ENCODE results near the gene DECR2.

DNA sequence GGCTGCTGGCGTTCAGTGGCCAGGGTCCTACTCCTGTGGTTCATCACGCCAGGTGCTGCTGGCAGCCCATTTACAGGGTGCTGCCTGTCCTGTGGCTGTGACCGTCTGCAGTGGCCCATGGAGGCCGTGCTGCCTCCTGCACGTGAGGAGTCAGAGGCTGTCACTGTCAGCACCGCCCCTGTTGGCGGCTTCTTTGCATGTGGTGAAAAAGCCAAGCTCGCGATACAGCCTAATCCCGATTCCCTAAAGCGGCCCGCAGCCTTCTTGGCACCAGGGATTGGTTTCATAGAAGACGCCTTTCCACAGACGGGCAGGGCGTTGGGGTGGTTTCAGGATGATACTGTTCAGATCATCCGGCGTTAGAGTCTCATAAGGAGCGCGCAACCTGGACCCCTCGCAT lies 59.1 kb downstream of the DECR2 start:
- TF ChIP-seq, protein P1, sequence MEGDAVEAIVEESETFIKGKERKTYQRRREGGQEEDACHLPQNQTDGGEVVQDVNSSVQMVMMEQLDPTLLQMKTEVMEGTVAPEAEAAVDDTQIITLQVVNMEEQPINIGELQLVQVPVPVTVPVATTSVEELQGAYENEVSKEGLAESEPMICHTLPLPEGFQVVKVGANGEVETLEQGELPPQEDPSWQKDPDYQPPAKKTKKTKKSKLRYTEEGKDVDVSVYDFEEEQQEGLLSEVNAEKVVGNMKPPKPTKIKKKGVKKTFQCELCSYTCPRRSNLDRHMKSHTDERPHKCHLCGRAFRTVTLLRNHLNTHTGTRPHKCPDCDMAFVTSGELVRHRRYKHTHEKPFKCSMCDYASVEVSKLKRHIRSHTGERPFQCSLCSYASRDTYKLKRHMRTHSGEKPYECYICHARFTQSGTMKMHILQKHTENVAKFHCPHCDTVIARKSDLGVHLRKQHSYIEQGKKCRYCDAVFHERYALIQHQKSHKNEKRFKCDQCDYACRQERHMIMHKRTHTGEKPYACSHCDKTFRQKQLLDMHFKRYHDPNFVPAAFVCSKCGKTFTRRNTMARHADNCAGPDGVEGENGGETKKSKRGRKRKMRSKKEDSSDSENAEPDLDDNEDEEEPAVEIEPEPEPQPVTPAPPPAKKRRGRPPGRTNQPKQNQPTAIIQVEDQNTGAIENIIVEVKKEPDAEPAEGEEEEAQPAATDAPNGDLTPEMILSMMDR (IDR thresholded peaks at IDR 0.05), result no peak
- TF ChIP-seq POLR2A (IDR thresholded peaks at IDR 0.05), result no peak

Data from Peyer's patch (tissue), 4 donors.